Right lobe of liver (tissue), 6 donors: ENCODE measurements around the gene SPSB3. TPM values are rescaled to one million over a fixed set of nuclear protein-coding genes. Genes with fewer than 3 reads are reported as not detected.

Experiments used
- ATAC-seq, 4 donors: fragments of 200-7000 bp; cut with Tn5 transposase; one replicate each; pipeline ENCODE4 v1.9.1; 2020; ENCODE audit warnings: mild to moderate bottlenecking in 4 of 4, moderate library complexity in 4 of 4
- DNase-seq, 3 donors: peaks; one replicate each; pipeline ENCODE4 v3.0.0-alpha.2; 2020
- H3K27ac ChIP-seq, 3 donors: fragments of 200-600 bp; one replicate each; pipeline ENCODE4 v1.8.0; 2022
- H3K27me3 ChIP-seq, 2 donors: fragments of 200-600 bp; one replicate each; pipeline ENCODE4 v1.8.0; 2022
- H3K36me3 ChIP-seq, 4 donors: fragments of 200-600 bp; sonication (generic) in 1 of 4; one replicate each; pipeline versions ENCODE4 v1.5.1 to v1.8.0; 2017 to 2022; ENCODE audit warnings: control low read depth in 1 of 4
- H3K4me1 ChIP-seq, 4 donors: fragments of 200-600 bp; sonication (generic) in 1 of 4; one replicate each; pipeline versions ENCODE4 v1.5.1 to v1.8.0; 2017 to 2022; ENCODE audit warnings: control low read depth in 1 of 4
- H3K4me3 ChIP-seq, 3 donors: fragments of 200-600 bp; one replicate each; pipeline ENCODE4 v1.8.0; 2022
- H3K9me3 ChIP-seq, 4 donors: fragments of 200-600 bp; sonication (generic) in 1 of 4; one replicate each; pipeline versions ENCODE4 v1.5.1 to v1.8.0; 2017 to 2022; ENCODE audit warnings: control low read depth in 1 of 4
- POLR2A ChIP-seq: fragments of 450-650 bp; IDR thresholded peaks from one replicate; pipeline ENCODE4 v1.6.1; 2017; ENCODE audit warnings: antibody characterized with exemption, mild to moderate bottlenecking
- WGBS: methylation state at CpG from one replicate; pipeline ENCODE4 v1.1.6; 2018; ENCODE audit warnings: low coverage, low lambda C conversion rate; ENCODE audit not compliant: insufficient coverage; ENCODE audit errors: missing lambda C conversion rate; 5-methylcytosine and 5-hydroxymethylcytosine counted together
- intact Hi-C, 2 donors: fragments of 100-400 bp; cut with DNase I; formaldehyde crosslinking; loops; one replicate each; pipeline versions ENCODE4 v1.11.2 to v1.14.1; 2022
- microRNA-seq, 2 donors: library from miRNA; unstranded; fragments of <30 nt; microRNA quantifications; one replicate each; pipeline ENCODE4, GENCODE V29; 2019 to 2020
- small RNA-seq, 2 experiments: library from RNA; depleted of rRNA; stranded (forward); fragments of <200 nt; gene quantifications; one replicate each; pipeline ENCODE3, GENCODE V24; 2016
- total RNA-seq, 6 experiments: library from RNA; depleted of rRNA in 2 of 6; stranded (reverse); fragments of >200 nt in 2 of 6; fragmentation: NEBNext Ultra II Directional in 3 of 6; extraction: Animal tissue kit (Norgen Biotek cat#: 25700) in 3 of 6; gene quantifications; one replicate each; pipeline versions ENCODE4 v1.1.0 to v1.2.4, GENCODE V29; 2016 to 2023
- TF ChIP-seq, protein P1 (sequence below), 4 donors: fragments of 200-600 bp in 3 of 4; fragments of 450-650 bp in 1 of 4; IDR thresholded peaks; one replicate each; pipeline versions ENCODE4 v1.5.1 to v1.8.0; 2016 to 2022; ENCODE audit warnings: antibody characterized with exemption in 4 of 4, mild to moderate bottlenecking in 2 of 4
- donor health status: DM: no; HTN: yes; CAD: no.
- donor health status: DM: no; HTN: no; CAD: no.
- donor health status: DM: no; HTN: no; CAD: no.
- donor health status: DM: no; HTN: yes; CAD: no.
- donor health status: DM: no; HTN: yes; CAD: no.

Gene SPSB3
- total RNA-seq, 6 experiments from 2014 or later, result 18.6 to 42.5 (median 34.5) TPM

DNA sequence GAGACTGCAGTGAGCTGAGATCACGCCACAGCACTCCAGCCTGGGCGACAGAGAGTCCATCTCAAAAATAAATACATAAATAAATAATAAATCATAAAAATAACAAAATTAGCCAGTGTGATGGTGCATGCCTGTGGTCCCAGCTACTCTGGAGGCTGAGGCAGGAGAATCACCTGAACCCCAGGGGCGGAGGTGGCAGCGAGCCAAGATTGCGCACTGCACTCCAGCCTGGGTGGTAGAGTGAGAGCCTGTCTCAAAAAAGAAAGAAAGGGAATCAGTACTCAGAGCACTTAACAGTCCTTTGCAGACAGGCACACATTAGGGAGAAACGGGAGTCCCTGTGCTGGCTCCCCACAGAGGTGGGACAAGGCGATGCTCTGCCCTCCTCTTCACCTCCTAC, 51.3 kb downstream of the SPSB3 start:
- intact Hi-C loops, result no loop called here
- H3K4me1 ChIP-seq, result no peaks in the 10 kb centered on the region
- WGBS, result 88% methylated on average over 5 of the region's 7 CpGs
- no peaks in the 10 kb centered on the region for H3K9me3 ChIP-seq
- no peak for TF ChIP-seq POLR2A
- TF ChIP-seq, protein P1, sequence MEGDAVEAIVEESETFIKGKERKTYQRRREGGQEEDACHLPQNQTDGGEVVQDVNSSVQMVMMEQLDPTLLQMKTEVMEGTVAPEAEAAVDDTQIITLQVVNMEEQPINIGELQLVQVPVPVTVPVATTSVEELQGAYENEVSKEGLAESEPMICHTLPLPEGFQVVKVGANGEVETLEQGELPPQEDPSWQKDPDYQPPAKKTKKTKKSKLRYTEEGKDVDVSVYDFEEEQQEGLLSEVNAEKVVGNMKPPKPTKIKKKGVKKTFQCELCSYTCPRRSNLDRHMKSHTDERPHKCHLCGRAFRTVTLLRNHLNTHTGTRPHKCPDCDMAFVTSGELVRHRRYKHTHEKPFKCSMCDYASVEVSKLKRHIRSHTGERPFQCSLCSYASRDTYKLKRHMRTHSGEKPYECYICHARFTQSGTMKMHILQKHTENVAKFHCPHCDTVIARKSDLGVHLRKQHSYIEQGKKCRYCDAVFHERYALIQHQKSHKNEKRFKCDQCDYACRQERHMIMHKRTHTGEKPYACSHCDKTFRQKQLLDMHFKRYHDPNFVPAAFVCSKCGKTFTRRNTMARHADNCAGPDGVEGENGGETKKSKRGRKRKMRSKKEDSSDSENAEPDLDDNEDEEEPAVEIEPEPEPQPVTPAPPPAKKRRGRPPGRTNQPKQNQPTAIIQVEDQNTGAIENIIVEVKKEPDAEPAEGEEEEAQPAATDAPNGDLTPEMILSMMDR (IDR thresholded peaks at IDR 0.05), result no peak
- H3K36me3 ChIP-seq, result peaks cover 0 to 36% (median 8%) of the 10 kb centered on the region in 4 donors
- ATAC-seq (no peak), DNase-seq (no peak)
- no peak overlapping the region for H3K27ac ChIP-seq
- no peak overlapping the region for H3K4me3 ChIP-seq
- H3K27me3 ChIP-seq, result no peaks in the 10 kb centered on the region

DNA sequence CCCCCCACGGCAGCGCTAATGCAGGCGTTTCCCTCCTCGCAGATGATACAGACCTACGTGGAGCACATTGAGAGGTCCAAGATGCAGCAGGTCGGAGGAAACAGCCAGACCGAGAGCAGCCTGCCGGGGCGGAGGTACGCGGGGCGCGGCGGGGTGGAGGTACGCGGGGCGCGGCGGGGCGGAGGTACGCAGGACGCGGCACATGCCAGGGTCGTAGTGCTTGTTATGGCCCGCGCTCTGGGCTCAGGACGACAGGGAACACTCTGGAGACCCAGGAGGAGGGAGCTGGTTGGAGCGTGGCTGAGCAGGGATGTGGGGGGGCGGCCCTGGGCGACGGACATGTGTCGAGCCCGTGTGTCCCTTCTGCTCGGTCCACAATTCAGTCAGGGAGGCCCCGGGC, 52.9 kb downstream of the SPSB3 start:
- peaks cover 0 to 38% (median 8%) of the 10 kb centered on the region in 4 donors for H3K36me3 ChIP-seq
- DNase-seq, result no peak
- H3K27me3 ChIP-seq, result no peaks in the 10 kb centered on the region
- H3K4me3 ChIP-seq, result no peak overlapping the region
- H3K27ac ChIP-seq, result no peak overlapping the region
- 76% methylated on average over 5 of the region's 35 CpGs for WGBS
- no peaks in the 10 kb centered on the region for H3K9me3 ChIP-seq
- TF ChIP-seq, protein P1 (IDR thresholded peaks at IDR 0.05), result no peak
- TF ChIP-seq POLR2A, result no peak
- H3K4me1 ChIP-seq, result no peaks in the 10 kb centered on the region
- ATAC-seq, result no peak
- intact Hi-C loops, result no loop called here

DNA sequence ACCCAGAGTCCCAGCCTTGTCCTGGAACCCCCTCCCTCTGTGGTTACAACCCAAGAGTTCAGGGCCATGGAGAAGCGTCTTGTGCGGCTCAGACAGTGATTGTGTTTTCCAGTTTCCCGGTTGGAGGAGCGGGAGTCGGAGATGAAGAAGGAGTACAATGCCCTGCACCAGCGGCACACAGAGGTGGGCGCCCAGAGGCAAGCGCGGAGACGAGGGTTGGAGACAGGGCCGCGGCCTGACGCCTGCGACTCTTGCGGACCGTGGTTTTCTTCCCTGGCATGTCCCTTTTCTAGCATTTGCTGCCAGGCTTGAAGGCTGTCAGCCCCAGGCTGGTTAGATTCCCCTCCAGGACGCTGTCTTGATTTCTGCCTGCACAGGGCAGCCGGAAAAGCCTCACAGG, 53.3 kb downstream of the SPSB3 start:
- no peak for ATAC-seq
- intact Hi-C loops, result no loop called here
- TF ChIP-seq, protein P1 (IDR thresholded peaks at IDR 0.05), result no peak
- TF ChIP-seq POLR2A, result no peak
- Histone ChIP-seq H3K4me3 (no peak overlapping the region), H3K36me3 (peaks cover 0 to 34% (median 5%) of the 10 kb centered on the region in 4 donors), H3K27ac (no peak overlapping the region), H3K4me1 (no peaks in the 10 kb centered on the region), H3K9me3 (no peaks in the 10 kb centered on the region), H3K27me3 (no peaks in the 10 kb centered on the region)
- 98% methylated on average over 10 of the region's 18 CpGs for WGBS
- DNase-seq, result no peak

DNA sequence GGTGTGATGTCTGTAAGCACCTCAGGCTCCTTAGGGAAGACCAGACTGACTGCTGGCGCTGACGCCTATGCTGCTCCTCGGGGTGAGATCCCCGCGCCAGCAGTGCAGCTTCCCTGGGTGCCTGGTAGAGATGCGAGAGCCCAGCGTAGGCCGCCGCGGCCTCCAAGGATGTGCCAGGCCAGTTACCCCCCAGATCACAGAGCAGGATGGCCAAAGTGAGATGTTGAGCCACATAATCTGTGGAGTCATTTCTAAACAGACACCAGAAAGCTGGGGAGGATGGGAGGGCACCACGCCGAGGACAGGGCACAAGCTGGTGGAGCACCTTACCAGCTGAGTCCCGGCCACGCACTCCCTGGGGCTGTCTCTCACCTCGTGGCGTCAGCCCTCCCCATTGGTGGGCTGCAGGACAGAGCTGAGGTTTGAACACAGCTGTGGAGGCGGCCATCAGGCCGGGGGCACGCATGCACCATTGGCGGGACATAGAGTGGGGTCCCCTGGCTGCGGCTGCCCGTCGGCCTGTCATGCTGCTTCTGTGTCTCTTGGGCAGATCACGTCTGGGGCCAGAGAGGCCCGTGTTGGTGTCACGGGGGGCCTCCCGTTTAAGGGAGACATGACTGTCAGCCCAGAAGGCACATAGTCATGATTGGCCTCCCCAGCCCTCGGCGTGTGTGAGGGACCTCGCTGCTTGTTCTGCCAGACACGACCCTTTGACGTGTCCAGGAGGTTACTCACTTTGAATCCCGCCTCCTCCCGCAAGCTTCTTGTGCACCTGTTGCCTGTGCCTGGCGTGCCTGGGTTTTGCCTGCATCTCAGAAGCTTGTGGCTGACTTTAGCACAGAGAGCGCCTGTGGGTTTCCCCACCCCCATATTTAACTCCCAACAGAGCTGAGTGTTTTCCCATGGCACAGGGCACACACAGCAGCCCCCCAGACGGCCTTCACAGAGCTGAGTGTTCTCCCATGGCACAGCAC, 54.4 kb downstream of the SPSB3 start:
- Histone ChIP-seq H3K36me3 (peaks cover 0 to 24% (median 4%) of the 10 kb centered on the region in 4 donors), H3K4me3 (no peak overlapping the region), H3K27ac (no peak overlapping the region), H3K4me1 (no peaks in the 10 kb centered on the region), H3K9me3 (no peaks in the 10 kb centered on the region), H3K27me3 (no peaks in the 10 kb centered on the region)
- WGBS, result 50% methylated on average over 2 of the region's 37 CpGs
- no peak for DNase-seq
- intact Hi-C loops, result no loop called here
- no peak for ATAC-seq
- TF ChIP-seq, protein P1 (IDR thresholded peaks at IDR 0.05), result no peak
- no peak for TF ChIP-seq POLR2A

Small RNAs within 50 kb of the gene (microRNA-seq; reads per million reads assigned to microRNA genes)
- 0.58 to 2.6 reads per million in 2 donors for gene MIR3177

Small RNAs within 50 kb of the gene (small RNA-seq; reads per million reads assigned to genes)
- gene MIR3177, result 0 to 0.39 reads per million in 2 experiments

Other genes with a start within 250 kb of the SPSB3 start
- gene TMEM204, start 248.9 kb downstream of the SPSB3 start, total RNA-seq, result 10 to 100 TPM in 2 of 6 experiments, 1 to 10 TPM in 4; 4.7 to 18.7 (median 8.9) TPM
- gene IFT140, start 170.5 kb downstream of the SPSB3 start, total RNA-seq, result 1 to 10 TPM; 2.9 to 8.9 (median 5.4) TPM
- 1 to 10 TPM; 2.9 to 8.4 (median 5.8) TPM for gene CRAMP1, start 170.2 kb downstream of the SPSB3 start, total RNA-seq
- 10 to 100 TPM; 31.0 to 47.7 (median 38.7) TPM for gene JPT2, start 104.3 kb downstream of the SPSB3 start, total RNA-seq
- gene MAPK8IP3, start 76.4 kb downstream of the SPSB3 start, total RNA-seq, result 10 to 100 TPM in 5 of 6 experiments, 1 to 10 TPM in 1; 8.7 to 37.3 (median 23.0) TPM
- gene NME3, start 11.0 kb downstream of the SPSB3 start, total RNA-seq, result 10 to 100 TPM; 17.9 to 36.1 (median 23.2) TPM
- 10 to 100 TPM in 1 of 6 experiments, 1 to 10 TPM in 5; 3.8 to 11.1 (median 5.0) TPM for gene EME2, start 9.8 kb downstream of the SPSB3 start, total RNA-seq
- gene MRPS34, start 9.4 kb downstream of the SPSB3 start, total RNA-seq, result 10 to 100 TPM; 42.5 to 90.5 (median 52.9) TPM
- gene NUBP2, start 389 bp upstream of the SPSB3 start, total RNA-seq, result 10 to 100 TPM; 21.1 to 90.3 (median 32.6) TPM
- 100 to 1,000 TPM in 1 of 6 experiments, 10 to 100 TPM in 5; 38.7 to 124 (median 85.3) TPM for gene IGFALS, start 11.1 kb upstream of the SPSB3 start, total RNA-seq
- gene HAGH, start 44.3 kb upstream of the SPSB3 start, total RNA-seq, result 100 to 1,000 TPM in 4 of 6 experiments, 10 to 100 TPM in 2; 77.9 to 161 (median 143) TPM
- gene FAHD1, start 44.6 kb upstream of the SPSB3 start, total RNA-seq, result 10 to 100 TPM; 25.5 to 96.5 (median 36.0) TPM
- gene MEIOB, start 89.6 kb upstream of the SPSB3 start, total RNA-seq, result under 1 TPM in 2 of 6 experiments, not detected in 4; 0.39 to 0.40 TPM
- not detected for gene HS3ST6, start 135.8 kb upstream of the SPSB3 start, total RNA-seq
- gene MSRB1, start 160.6 kb upstream of the SPSB3 start, total RNA-seq, result 100 to 1,000 TPM in 3 of 6 experiments, 10 to 100 TPM in 3; 63.4 to 121 (median 98.5) TPM
- under 1 TPM in 1 of 6 experiments, not detected in 5; 0.12 TPM for gene RPL3L, start 172.1 kb upstream of the SPSB3 start, total RNA-seq
- gene NDUFB10, start 177.0 kb upstream of the SPSB3 start, total RNA-seq, result 100 to 1,000 TPM in 2 of 6 experiments, 10 to 100 TPM in 4; 68.7 to 210 (median 81.2) TPM
- 1,000 to 10,000 TPM in 1 of 6 experiments, 100 to 1,000 TPM in 5; 451 to 1,052 (median 541) TPM for gene RPS2, start 182.3 kb upstream of the SPSB3 start, total RNA-seq
- not detected for gene RNF151, start 184.3 kb upstream of the SPSB3 start, total RNA-seq
- gene TBL3, start 189.5 kb upstream of the SPSB3 start, total RNA-seq, result 10 to 100 TPM; 15.8 to 42.4 (median 18.1) TPM
- 1 to 10 TPM in 1 of 6 experiments, under 1 TPM in 3, not detected in 2; 0.51 to 1.3 (median 0.60) TPM for gene NOXO1, start 198.9 kb upstream of the SPSB3 start, total RNA-seq
- gene GFER, start 201.6 kb upstream of the SPSB3 start, total RNA-seq, result 10 to 100 TPM; 16.1 to 18.6 (median 18.0) TPM
- gene SYNGR3, start 207.4 kb upstream of the SPSB3 start, total RNA-seq, result under 1 TPM in 1 of 6 experiments, not detected in 5; 0.22 TPM
- 10 to 100 TPM; 21.6 to 46.4 (median 25.0) TPM for gene ZNF598, start 227.2 kb upstream of the SPSB3 start, total RNA-seq
- gene NPW, start 237.2 kb upstream of the SPSB3 start, total RNA-seq, result 10 to 100 TPM in 2 of 6 experiments, 1 to 10 TPM in 4; 2.7 to 12.3 (median 8.2) TPM
- 100 to 1,000 TPM; 129 to 284 (median 186) TPM for gene NHERF2, start 244.3 kb upstream of the SPSB3 start, total RNA-seq